ENCODE data around the gene GGACT.

- TF ChIP-seq CTCF (IDR thresholded peaks at IDR 0.05; ENCODE audit: control extremely low read depth in 1 of 3, insufficient read depth in 1 of 3, low read depth in 1 of 3, low read length in 3 of 3), result no peak
- TF ChIP-seq RXRA (IDR thresholded peaks at IDR 0.05; ENCODE audit: insufficient read depth, low read depth, low read length), result no peak
- no peak for TF ChIP-seq MAX (IDR thresholded peaks at IDR 0.05)
- no peak for TF ChIP-seq TAF1 (IDR thresholded peaks at IDR 0.05; ENCODE audit: low read depth, low read length)
- TF ChIP-seq TCF12 (IDR thresholded peaks at IDR 0.05; ENCODE audit: low read depth, low read length), result no peak
Measured at GRCh38 chr13:100483139-100483538, 105.5 kb downstream of the GGACT start.

Data from H1 (cell line).